Transverse colon (tissue), 3 donors: ENCODE data around the gene APBB2.

Source experiments
- EP300 ChIP-seq: sonication (generic); formaldehyde crosslinking; IDR thresholded peaks from one replicate; pipeline ENCODE4 v1.6.1; 2017; ENCODE audit warnings: antibody characterized with exemption, low read depth
- TF ChIP-seq, protein P1 (sequence below), 5 experiments: fragments of 200-600 bp in 3 of 5; fragments of 450-650 bp in 2 of 5; sonication (generic) in 3 of 5; IDR thresholded peaks; 1 replicate in 2 of 5; 2 replicates in 3 of 5; pipeline ENCODE4 v1.5.1; 2016 to 2017; ENCODE audit warnings: antibody characterized with exemption in 5 of 5, inconsistent platforms in 3 of 5, mild to moderate bottlenecking in 2 of 5, moderate library complexity in 1 of 5

GRCh38 chr4:41025824-41026223 lies 188.5 kb downstream of the APBB2 start:
- TF ChIP-seq, protein P1, sequence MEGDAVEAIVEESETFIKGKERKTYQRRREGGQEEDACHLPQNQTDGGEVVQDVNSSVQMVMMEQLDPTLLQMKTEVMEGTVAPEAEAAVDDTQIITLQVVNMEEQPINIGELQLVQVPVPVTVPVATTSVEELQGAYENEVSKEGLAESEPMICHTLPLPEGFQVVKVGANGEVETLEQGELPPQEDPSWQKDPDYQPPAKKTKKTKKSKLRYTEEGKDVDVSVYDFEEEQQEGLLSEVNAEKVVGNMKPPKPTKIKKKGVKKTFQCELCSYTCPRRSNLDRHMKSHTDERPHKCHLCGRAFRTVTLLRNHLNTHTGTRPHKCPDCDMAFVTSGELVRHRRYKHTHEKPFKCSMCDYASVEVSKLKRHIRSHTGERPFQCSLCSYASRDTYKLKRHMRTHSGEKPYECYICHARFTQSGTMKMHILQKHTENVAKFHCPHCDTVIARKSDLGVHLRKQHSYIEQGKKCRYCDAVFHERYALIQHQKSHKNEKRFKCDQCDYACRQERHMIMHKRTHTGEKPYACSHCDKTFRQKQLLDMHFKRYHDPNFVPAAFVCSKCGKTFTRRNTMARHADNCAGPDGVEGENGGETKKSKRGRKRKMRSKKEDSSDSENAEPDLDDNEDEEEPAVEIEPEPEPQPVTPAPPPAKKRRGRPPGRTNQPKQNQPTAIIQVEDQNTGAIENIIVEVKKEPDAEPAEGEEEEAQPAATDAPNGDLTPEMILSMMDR (IDR thresholded peaks at IDR 0.05), result no peak
- no peak for TF ChIP-seq EP300
